IPS-18c (cell line): ENCODE data around the gene TMEM141.
"Not testable (repeated sequence)": the region's sequence is repeated elsewhere in the genome, so short reads cannot be mapped to it uniquely, and the experiment has no call there.

Source experiments
- H3K4me3 ChIP-seq: 2 replicates; pipeline ENCODE4 v1.7.0; 2013; ENCODE audit warnings: low read depth, mild to moderate bottlenecking, low read length, moderate library complexity; ENCODE audit not compliant: insufficient read depth
- H3K9me3 ChIP-seq: one replicate; pipeline ENCODE4 v1.6.1; 2013; ENCODE audit warnings: mild to moderate bottlenecking, low read length, moderate library complexity; ENCODE audit not compliant: control insufficient read depth, insufficient read depth

The TMEM141 gene

DNA sequence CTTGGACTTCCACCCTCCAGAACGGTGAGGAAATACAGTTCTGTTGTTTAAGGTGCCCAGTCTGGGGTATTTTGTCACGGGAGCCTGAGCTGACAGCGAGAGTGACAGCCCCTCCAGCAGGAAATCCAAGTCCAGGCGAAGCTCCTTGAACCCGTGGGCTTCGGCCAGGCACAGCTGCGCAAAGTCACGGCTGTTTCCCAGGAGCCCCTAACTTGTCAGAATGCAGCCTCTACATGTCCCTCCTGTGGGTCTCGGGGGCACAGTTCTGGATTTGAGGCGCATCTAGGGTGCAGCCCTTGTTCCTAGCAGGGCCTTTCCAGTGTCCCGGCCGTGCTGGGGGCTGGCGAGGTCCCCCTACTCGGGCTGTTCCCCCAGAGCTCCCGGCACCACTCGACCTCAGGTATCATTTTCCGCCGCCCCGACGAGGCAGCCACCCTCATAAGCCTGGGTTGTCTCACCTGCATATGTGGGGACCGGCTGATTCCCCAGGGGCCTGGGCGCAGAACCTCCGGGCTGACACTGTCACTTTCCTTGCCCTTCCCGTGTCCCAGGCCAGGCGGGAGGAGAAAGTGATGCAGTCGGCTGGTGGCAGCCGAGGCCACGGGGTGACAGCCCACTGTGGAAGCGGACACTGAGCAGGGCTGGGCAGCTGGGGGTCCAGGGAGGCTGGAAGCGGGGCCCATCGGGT is 37.6 kb upstream of the TMEM141 start:
- Histone ChIP-seq H3K4me3 (no peak overlapping the region), H3K9me3 (no peaks in the 10 kb centered on the region)

DNA sequence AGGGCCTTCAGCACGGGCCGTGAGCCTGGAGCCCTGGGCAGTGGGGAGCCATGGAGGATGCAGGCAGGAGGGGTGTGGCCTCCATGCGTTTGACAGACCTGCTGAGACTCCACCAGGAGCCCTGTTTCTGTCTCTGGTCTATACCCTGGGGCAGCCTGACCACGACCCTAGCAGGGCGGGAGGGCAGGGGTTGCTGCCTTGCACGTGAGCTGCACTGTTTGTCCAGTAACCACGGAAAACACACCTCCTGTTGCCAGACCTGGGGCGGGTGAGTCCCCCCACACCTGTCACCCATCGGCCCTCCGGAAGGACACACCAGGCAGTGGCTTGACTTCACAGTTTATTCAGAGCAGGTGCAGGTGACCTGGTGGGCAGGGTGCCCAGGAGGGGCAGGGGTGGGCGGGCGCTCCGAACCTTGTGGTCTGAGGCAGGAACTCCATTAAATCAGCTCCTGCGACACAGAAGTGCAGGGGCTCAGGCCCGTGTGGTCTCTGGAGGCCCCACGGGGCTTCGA is 37.0 kb upstream of the TMEM141 start:
- H3K9me3 ChIP-seq, result no peaks in the 10 kb centered on the region
- H3K4me3 ChIP-seq, result no peak overlapping the region

DNA sequence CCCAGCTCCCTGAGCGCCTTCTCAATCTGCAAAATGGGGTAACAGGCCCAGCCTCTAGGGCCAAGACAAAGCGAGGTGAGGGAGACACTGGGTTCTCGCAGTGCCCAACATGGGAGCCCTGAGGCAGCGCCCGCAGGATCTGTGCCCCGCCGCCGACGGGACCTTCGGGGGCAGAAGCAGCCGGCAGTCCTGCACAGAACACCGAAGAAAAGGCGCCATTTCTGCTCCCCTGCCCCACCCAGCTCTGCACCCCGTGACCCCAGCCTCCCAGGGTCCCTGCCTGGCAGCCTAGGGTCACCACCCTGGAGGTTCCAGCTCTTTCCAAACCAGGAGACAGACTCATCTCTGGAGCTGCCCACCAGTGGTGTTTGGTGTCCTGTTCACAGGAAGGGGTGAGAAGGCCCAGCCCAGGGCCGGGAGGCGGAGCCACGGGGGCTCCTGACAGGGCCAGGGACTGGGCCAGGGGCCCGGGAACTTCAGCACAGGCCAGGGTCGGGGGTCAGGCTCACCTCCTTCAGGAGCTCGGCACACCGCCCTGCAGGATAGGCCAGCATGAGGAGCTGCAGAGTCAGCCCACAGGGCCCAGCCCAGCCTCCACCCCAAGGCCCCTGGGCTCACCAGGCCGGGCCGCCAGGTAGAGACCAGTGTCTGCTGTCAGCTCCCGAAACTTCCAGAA is 36.4 kb upstream of the TMEM141 start:
- no peaks in the 10 kb centered on the region for H3K9me3 ChIP-seq
- no peak overlapping the region for H3K4me3 ChIP-seq

DNA sequence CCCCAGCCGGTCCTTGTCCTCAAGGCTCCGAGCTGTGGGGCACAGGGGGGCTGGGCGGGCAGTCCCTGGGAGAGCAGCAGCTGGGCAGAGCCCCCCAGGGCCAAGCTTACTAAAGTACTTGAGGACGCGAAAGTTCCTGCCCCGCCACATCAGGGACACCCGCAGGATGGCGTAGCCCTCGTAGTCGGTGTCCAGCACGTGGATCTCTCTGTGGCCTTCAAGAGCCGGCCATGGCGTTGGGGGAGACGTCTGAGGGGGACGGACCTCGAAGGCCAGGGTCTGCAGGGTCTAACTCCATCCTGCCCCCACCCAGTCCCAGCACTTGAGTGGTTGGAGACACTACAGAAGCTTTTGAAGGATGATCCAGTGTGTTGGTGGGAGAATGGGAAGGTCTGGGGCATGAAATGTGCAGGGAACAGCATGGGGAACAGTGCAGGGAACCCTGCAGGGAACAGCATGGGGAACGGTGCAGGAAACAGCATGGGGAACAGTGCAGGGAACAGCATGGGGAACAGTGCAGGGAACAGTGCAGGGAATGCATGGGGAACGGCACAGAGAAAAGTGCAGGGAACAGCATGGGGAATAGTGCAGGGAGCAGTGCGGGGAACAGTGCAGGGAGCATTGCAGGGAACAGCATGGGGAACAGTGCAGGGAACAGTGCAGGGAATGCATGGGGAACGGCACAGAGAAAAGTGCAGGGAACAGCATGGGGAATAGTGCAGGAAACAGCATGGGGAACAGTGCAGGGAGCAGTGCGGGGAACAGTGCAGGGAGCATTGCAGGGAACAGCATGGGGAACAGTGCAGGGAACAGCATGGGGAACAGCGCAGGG is 35.6 kb upstream of the TMEM141 start:
- not testable (repeated sequence) for H3K9me3 ChIP-seq, H3K4me3 ChIP-seq

DNA sequence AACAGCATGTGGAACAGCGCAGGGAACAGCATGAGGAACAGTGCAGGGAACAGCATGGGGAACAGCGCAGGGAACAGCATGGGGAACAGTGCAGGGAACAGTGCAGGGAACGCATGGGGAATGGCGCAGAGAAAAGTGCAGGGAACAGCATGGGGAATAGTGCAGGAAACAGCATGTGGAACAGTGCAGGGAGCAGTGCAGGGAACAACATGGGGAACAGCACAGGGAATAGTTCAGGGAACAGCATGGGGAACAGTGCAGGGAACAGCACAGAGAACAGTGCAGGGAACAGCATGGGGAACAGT is 35.1 kb upstream of the TMEM141 start:
- Histone ChIP-seq H3K9me3 (peaks cover 2% of the 10 kb centered on the region), H3K4me3 (no peak overlapping the region)

DNA sequence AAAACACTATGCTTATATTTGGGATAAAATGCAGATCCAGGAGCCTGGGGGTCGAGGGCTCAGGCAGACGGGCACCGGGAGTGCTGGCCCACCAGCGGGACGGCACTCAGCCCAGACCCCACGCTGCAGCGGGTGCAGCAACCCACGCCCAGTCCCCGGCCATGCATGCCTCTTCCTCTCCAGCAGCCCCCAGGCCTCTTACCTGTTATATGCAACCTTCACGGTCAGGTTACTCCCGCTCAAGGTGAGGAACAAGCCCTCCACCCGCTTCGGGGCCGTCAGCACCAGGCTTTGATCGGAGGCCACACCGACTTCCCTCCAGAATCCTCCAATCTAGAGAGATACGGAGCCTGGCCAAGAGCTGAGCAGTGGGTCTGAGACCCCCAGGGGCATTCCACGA is 34.3 kb upstream of the TMEM141 start:
- Histone ChIP-seq H3K9me3 (peaks cover 2% of the 10 kb centered on the region), H3K4me3 (no peak overlapping the region)

DNA sequence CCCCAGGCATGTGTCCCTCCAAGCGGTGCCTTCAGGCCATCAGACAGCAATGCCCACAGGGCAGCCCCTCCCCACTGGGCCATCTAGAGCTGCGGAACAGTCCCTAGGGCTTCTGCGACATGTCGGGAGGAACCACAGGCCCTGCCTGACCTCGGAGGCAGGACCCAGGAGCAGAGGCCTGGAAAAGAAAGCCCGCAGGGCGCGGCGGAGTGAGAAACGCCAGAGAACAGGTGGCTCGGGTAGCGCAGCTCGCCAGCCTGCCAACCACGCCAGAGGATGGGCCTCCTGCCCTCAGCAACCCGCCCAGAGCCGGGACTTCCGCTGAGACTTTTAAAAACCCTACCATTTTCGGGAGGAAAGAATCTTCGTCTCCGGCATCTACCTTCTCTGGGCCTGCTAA is 33.8 kb upstream of the TMEM141 start:
- peaks cover 2% of the 10 kb centered on the region for H3K9me3 ChIP-seq

DNA sequence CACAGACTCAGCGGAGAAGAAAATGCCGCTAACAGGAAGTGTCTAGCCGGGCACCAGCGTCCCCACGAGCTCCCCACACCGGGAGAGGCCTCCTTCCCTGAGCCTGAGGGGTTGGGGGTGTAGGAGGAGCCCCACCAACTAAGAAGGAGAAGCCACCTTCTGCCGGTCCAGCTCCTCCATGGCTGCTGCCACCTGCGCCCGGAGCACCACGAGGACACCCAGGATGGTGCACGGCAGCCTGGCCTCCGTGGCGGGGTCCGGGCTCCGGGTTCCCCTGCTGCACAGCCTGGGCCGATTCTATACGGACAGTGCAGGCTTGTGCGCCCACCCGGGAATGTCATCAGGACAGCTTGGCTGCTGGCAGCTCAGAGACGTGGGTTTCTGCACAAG is 33.4 kb upstream of the TMEM141 start:
- H3K4me3 ChIP-seq, result no peak overlapping the region
- H3K9me3 ChIP-seq, result peaks cover 2% of the 10 kb centered on the region

More for the DNA sequence above, 33.8 kb upstream of the TMEM141 start:
- H3K4me3 ChIP-seq, result no peak overlapping the region

DNA sequence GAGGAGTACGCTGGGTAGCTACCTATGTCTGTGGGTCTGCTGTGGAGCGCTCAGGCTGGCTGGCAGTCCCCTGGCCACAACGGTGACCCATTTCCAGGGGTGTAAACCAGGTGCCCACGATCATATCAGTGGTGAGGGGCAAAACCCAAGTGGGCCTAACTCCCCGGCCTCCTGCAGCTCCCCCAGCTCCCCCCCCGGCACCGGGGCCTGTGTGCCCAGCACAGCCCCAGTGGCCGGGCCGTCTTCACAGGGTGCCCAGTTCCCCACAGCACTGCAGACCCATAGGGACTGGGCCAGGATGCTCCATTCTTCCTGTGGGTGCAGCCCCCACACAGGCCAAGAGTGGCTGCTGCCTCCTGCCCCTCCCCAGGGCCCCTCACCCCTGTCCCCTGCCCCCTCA is 32.1 kb upstream of the TMEM141 start:
- Histone ChIP-seq H3K9me3 (peaks cover 2% of the 10 kb centered on the region), H3K4me3 (no peak overlapping the region)

DNA sequence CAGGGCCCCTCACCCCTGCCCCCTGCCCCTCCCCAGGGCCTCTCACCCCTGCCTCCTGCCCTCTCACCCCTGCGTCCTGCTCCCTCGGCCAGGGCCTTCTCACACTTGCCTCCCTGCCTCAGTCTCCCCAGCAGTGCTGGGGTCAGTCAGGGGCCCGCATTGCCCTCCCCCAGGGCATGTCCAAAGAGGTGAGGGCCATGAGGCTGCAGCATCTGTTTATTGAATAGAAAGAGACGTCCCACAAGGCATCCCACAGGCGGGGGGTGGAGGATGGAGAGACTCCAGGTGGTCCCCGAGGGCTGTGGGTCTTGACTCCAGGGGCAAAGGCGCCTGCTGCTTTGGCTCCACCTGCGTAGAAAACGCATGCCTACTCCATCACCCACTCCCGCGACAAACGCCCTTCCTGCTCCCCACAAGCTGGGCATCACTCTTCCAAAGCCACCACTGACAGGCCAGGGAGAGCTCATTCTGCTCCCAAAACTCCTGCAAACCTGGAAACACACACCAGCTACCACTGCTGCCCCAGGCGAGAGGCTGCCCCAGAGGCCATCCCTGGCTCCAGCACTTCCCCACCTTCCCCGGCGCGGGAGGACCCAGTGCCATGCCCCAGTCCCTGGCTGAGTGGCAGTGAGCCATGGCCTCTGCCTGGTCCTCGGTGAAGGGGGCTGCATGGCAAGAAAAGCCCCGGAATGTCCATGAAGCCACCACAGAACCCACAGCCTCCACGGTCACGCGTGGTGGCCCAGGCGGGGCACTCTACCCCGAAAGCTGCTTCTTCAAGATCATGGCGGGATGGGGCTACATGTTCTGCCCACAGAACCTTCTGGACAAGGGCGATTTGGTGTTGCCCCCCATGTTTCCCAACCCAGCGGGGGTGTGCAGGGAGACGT is 31.5 kb upstream of the TMEM141 start:
- peaks cover 2% of the 10 kb centered on the region for H3K9me3 ChIP-seq
- no peak overlapping the region for H3K4me3 ChIP-seq

DNA sequence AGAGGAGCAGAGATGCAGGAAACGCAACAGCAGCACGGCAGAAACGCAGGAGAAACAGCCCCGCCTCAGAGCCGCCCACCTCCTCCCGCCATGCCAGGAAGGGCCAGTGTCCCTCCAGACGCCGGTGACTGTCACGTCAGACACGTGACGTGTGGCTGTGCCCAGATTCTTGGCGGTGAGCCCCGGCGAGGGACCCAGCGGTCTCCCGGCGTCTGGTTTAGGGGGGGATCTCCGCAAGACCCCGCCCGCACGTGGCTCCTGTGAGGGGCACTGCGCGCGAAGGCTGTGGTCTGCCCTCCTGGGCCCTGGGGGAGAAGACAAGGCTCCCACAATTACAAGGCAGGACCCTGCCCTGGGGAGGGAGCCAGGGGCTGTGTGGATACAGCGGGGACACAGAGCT is 30.7 kb upstream of the TMEM141 start:
- Histone ChIP-seq H3K4me3 (no peak overlapping the region), H3K9me3 (peaks cover 2% of the 10 kb centered on the region)

DNA sequence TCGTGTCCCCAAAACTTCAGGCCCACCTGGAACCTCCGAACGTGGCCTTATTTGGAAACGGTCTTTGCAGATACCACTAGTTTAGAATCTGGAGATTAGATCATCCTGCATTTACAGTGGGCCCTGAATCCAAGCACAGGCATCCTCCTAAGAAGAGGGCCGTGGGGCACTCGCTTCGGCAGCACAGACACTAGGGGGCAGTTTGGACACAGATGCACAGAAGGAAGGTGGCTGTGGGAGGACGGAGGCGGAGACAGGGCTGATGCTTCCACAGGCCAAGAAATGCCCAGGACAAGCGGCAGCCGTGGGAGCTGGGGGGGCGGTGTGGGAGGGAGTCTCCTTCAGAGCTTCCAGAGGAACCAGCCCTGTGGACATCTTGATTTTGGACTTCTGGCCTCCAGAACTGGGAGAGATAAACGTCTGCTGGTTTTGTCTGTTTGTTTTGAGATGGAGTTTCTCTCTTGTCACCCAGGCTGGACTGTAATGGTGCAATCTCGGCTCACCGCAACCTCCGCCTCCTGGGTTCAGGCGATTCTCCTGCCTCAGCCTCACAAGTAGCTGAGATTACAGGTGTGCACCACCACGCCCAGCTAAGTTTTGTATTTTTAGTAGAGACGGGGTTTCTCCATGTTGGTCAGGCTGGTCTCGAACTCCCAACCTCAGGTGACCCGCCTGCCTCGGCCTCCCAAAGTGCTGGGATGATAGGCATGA is 30.2 kb upstream of the TMEM141 start:
- H3K4me3 ChIP-seq, H3K9me3 ChIP-seq: not testable (repeated sequence)

DNA sequence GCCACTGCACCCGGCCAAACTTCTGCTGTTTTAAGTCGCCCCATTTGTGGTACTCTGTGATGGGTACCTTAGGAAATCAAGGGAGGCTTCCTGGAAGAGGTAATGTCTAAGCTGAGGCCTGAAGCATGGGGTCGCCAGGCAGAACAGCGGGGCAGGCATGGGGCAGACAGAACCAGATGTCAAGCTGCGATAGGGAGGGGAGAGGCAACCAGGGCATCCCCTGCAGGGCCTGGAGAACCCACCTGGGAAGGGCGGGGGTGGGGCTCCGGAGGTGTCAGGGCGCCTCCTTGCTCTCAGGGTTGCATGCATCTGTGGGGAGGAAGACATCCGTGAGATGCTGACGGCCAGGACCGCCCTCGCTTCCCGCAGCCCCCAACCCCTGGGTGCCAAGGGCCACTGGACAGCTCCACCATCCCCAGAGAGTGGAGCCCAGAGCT is 29.6 kb upstream of the TMEM141 start:
- Histone ChIP-seq H3K9me3 (peaks cover 2% of the 10 kb centered on the region), H3K4me3 (no peak overlapping the region)

DNA sequence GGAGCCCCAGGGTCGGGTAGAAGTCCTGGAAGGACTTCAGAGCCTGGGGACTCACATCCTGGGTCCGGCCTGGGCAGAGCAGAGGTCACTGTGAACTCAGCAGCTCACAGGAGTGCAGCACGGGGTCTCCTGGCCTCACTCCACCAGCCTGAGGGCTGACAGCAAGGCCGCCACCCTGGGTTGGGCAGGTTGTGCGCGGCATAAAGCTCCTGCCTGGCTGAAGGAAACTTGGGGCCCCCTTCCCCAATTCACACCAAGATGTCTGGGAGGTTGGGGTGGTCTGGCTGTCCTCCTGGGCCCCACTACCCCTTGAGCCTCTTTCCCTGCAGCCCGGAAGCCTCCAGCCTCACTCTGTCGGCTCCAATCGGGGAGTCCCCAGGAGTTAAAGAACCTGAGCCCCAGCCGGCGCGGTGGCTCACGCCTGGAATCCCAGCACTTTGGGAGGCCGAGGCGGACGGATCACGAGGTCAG is 28.9 kb upstream of the TMEM141 start:
- Histone ChIP-seq H3K9me3 (peaks cover 2% of the 10 kb centered on the region), H3K4me3 (no peak overlapping the region)

DNA sequence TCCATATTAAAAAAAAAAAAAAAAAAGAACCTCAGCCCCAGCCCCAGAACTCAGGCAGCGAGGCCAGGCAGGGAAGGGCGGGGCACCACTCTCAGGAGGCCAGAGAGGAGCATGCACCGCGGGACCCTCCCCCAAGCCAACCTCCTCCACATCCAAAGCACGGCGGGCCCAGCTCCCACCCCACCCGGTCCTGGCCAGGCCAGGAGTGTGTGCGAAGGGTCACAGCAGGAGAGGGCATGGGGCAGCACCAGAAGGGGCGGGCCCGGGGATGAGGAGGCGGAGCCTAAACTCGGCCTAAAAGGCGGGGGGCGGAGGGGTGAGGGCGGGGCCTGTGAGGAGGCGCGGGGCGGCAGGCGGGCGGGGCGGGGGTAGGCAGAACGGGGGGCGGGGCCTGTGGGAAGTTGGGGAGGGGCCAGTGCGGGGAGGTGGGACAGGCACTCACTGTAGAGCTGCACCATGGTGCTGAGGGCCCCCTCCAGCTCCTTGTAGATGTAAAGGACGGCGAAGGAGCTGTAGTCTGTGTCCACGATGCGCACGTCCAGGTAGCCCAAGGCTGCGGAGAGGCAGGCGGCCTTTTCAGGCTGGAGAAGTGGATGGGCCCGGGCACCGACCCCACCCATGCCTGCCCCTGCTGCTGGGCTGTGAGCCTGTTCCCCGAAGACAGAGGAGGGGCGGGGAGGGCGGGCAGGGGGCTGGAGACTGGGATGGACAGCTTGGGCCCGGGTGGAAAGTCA is 28.1 kb upstream of the TMEM141 start:
- Histone ChIP-seq H3K9me3 (peaks cover 2% of the 10 kb centered on the region), H3K4me3 (peak overlapping the region; percentile 28)

DNA sequence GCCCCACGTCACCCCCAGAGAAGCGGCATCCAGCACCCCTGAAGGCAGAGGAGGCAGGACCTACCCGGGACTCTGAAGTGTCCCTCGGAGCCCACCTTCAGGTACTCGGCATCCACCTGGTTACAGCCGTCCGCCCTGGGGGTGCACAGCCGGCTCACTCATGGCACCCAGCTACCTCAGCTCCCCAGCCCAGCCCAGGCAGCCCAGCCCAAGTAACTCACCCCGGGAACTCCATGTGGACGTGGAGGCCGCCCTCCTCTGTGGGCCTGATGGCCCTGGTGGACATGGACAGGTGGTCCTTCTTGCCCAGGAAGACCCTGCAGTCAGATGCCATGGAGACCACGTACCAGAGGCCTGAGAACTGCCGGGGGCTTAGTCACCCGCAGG is 27.5 kb upstream of the TMEM141 start:
- Histone ChIP-seq H3K4me3 (0 out of 2 replicates have a peak overlapping the region, but pooled peaks have one; percentile 28), H3K9me3 (peaks cover 2% of the 10 kb centered on the region)
